ENCODE measurements around the gene MAF. TPM values are rescaled to one million over a fixed set of nuclear protein-coding genes. Genes with fewer than 3 reads are reported as not detected.

Gene MAF
- total and polyA plus RNA-seq, 2 experiments from 2014 or later: 0.91 to 2.5 TPM

GRCh38 chr16:79592186-79592585, 8.4 kb downstream of the MAF start:
- DNase-seq (ENCODE audit: low spot score): no peak
- Histone ChIP-seq H3F3A (replicated peaks; ENCODE audit: low read depth) (no peaks in the 10 kb centered on the region), H2AFZ (no peak overlapping the region), H3K9me2 (ENCODE audit: insufficient read depth) (no peaks in the 10 kb centered on the region), H4K20me1 (replicated peaks; ENCODE audit: insufficient read depth) (no peaks in the 10 kb centered on the region), H3K27ac (ENCODE audit: low read depth) (no peak overlapping the region), H3K27me3 (ENCODE audit: insufficient read depth) (peaks cover 22% of the 10 kb centered on the region), H3K4me2 (no peak overlapping the region), H3K36me3 (ENCODE audit: insufficient read depth) (no peaks in the 10 kb centered on the region), H3K79me2 (replicated peaks; ENCODE audit: insufficient read depth) (no peaks in the 10 kb centered on the region), H3K4me3 (no peak overlapping the region), H3K4me1 (ENCODE audit: insufficient read depth) (peaks cover 44% of the 10 kb centered on the region)
- no peaks in the 10 kb centered on the region for H3K36me3 Mint-ChIP-seq (ENCODE audit: low read depth)
- no peak overlapping the region for H3K4me3 Mint-ChIP-seq
- peaks cover 69% of the 10 kb centered on the region for H3K4me1 Mint-ChIP-seq
- TF ChIP-seq JUNB (IDR thresholded peaks at IDR 0.05; ENCODE audit: unreplicated experiment): no peak
- TF ChIP-seq EZH2 (IDR thresholded peaks at IDR 0.05; ENCODE audit: low read depth, unreplicated experiment): no peak
- TF ChIP-seq ZNF331 (CRISPR knock-in tag; IDR thresholded peaks at IDR 0.05; ENCODE audit: low read depth): no peak
- no peak for TF ChIP-seq REST (IDR thresholded peaks at IDR 0.05; ENCODE audit: unreplicated experiment)
- TF ChIP-seq CREB1 (CRISPR knock-in tag; IDR thresholded peaks at IDR 0.05; ENCODE audit: low read depth): no peak
- no peak for TF ChIP-seq ETS1 (IDR thresholded peaks at IDR 0.05)
- TF ChIP-seq ZNF114 (CRISPR knock-in tag; IDR thresholded peaks at IDR 0.05): no peak
- TF ChIP-seq CTCF (conservative IDR thresholded peaks at IDR 0.05; ENCODE audit: low read depth in 2 of 2): no peak
- no peak for TF ChIP-seq EZH2phosphoT487 (IDR thresholded peaks at IDR 0.05; ENCODE audit: unreplicated experiment)
- TF ChIP-seq STAT1 (IDR thresholded peaks at IDR 0.05; ENCODE audit: unreplicated experiment): no peak
- no peak for TF ChIP-seq ZNF462 (CRISPR knock-in tag; IDR thresholded peaks at IDR 0.05)
- TF ChIP-seq NANOG (IDR thresholded peaks at IDR 0.05; ENCODE audit: borderline replicate concordance): no peak
- no peak for TF ChIP-seq POLR2AphosphoS5 (IDR thresholded peaks at IDR 0.05; ENCODE audit: low read depth)
- H3K27me3 Mint-ChIP-seq (ENCODE audit: insufficient read depth, low read depth, poor library complexity): peaks cover 6% of the 10 kb centered on the region
- H3K9me3 Mint-ChIP-seq: no peaks in the 10 kb centered on the region
- no peak overlapping the region for H3K27ac Mint-ChIP-seq
- no peak for ATAC-seq

Data from GM23338 (cell line).